RWPE2 (cell line): ENCODE measurements around the gene FAM131A.

Experiments
- ATAC-seq: fragments of 200-7000 bp; cut with Tn5 transposase; 3 replicates; pipeline ENCODE4 v1.9.1; 2021; ENCODE audit warnings: low read depth
- DNase-seq: peaks from one replicate; pipeline ENCODE4 v3.0.0-alpha.2; 2020; ENCODE audit warnings: low spot score
- H3K27ac ChIP-seq: fragments of 450-650 bp; 2 replicates; pipeline ENCODE4 v1.5.1; 2017; ENCODE audit warnings: mild to moderate bottlenecking; ENCODE audit not compliant: poor library complexity, severe bottlenecking
- H3K27me3 ChIP-seq: fragments of 250-450 bp; sonication (Bioruptor Pico); 2 replicates; pipeline ENCODE4 v1.5.1; 2021; ENCODE audit warnings: mild to moderate bottlenecking, moderate library complexity; ENCODE audit not compliant: insufficient read depth, poor library complexity, severe bottlenecking
- H3K36me3 ChIP-seq: fragments of 250-450 bp; sonication (Bioruptor Pico); 2 replicates; pipeline ENCODE4 v1.5.1; 2020; ENCODE audit warnings: low read depth, mild to moderate bottlenecking, moderate library complexity
- H3K4me1 ChIP-seq: fragments of 250-450 bp; sonication (Bioruptor Pico); 2 replicates; pipeline ENCODE4 v1.5.1; 2021; ENCODE audit warnings: mild to moderate bottlenecking, moderate library complexity; ENCODE audit not compliant: insufficient read depth, poor library complexity, severe bottlenecking
- H3K4me3 ChIP-seq: fragments of 250-450 bp; sonication (Bioruptor Pico); 2 replicates; pipeline ENCODE4 v1.5.1; 2021; ENCODE audit warnings: mild to moderate bottlenecking, moderate library complexity; ENCODE audit not compliant: severe bottlenecking
- H3K9me3 ChIP-seq: fragments of 250-450 bp; sonication (Bioruptor Pico); 2 replicates; pipeline ENCODE4 v1.5.1; 2021; ENCODE audit warnings: mild to moderate bottlenecking, moderate library complexity; ENCODE audit not compliant: severe bottlenecking
- CTCF ChIP-seq: fragments of 450-650 bp; IDR thresholded peaks from one replicate; pipeline ENCODE4 v1.5.1; 2017; ENCODE audit warnings: mild to moderate bottlenecking, moderate library complexity; ENCODE audit not compliant: poor library complexity, severe bottlenecking

The FAM131A gene

GRCh38 chr3:184358921-184359350 is 21.5 kb downstream of the FAM131A start:
- TF ChIP-seq CTCF: no peak
- peak; percentile 45 for DNase-seq
- Histone ChIP-seq H3K4me1 (no peaks in the 10 kb centered on the region), H3K4me3 (no peak overlapping the region), H3K27me3 (no peaks in the 10 kb centered on the region), H3K27ac (no peak overlapping the region), H3K36me3 (peaks cover 10% of the 10 kb centered on the region), H3K9me3 (no peaks in the 10 kb centered on the region)
- no peak for ATAC-seq

GRCh38 chr3:184359610-184360009 is 22.2 kb downstream of the FAM131A start:
- H3K4me3 ChIP-seq: no peak overlapping the region
- DNase-seq (peak; percentile 51), ATAC-seq (no peak)
- no peak for TF ChIP-seq CTCF
- peaks cover 6% of the 10 kb centered on the region for H3K4me1 ChIP-seq
- peaks cover 14% of the 10 kb centered on the region for H3K36me3 ChIP-seq
- no peaks in the 10 kb centered on the region for H3K27me3 ChIP-seq
- H3K9me3 ChIP-seq: no peaks in the 10 kb centered on the region
- H3K27ac ChIP-seq: no peak overlapping the region

- peaks cover 8% of the 10 kb centered on the region for H3K4me1 ChIP-seq
- H3K36me3 ChIP-seq: peaks cover 16% of the 10 kb centered on the region
- ATAC-seq (no peak), DNase-seq (no peak)
- no peak for TF ChIP-seq CTCF
- no peaks in the 10 kb centered on the region for H3K27me3 ChIP-seq
- H3K4me3 ChIP-seq: peak overlapping the region; percentile 88
- H3K27ac ChIP-seq: peak overlapping the region; percentile 94
- no peaks in the 10 kb centered on the region for H3K9me3 ChIP-seq
Measured at GRCh38 chr3:184360070-184360928, 22.9 kb downstream of the FAM131A start.

- ATAC-seq (no peak), DNase-seq (peak; percentile 47)
- H3K4me1 ChIP-seq: peaks cover 8% of the 10 kb centered on the region
- peak overlapping the region; percentile 94 for H3K27ac ChIP-seq
- H3K36me3 ChIP-seq: peaks cover 19% of the 10 kb centered on the region
- H3K4me3 ChIP-seq: peak overlapping the region; percentile 88
- TF ChIP-seq CTCF: no peak
- H3K9me3 ChIP-seq: no peaks in the 10 kb centered on the region
- no peaks in the 10 kb centered on the region for H3K27me3 ChIP-seq
Measured at GRCh38 chr3:184360929-184361531, 23.6 kb downstream of the FAM131A start.
